AG04450 (cell line): ENCODE results near the gene KCTD5. TPM values are rescaled to one million over a fixed set of nuclear protein-coding genes. Genes with fewer than 3 reads are reported as not detected.
"Not testable (repeated sequence)": the region's sequence is repeated elsewhere in the genome, so short reads cannot be mapped to it uniquely, and the experiment has no call there.

ENCODE experiments used
- CTCF ChIA-PET: fragments of 300-600, 350-600 bp; formaldehyde crosslinking; extraction: SDS; loops from one replicate; lab custom pipeline; 2022; ENCODE audit warnings: antibody characterized with exemption, inconsistent platforms; lab: Charles Lee
- POLR2A ChIA-PET: fragments of 350-600 bp; formaldehyde crosslinking; extraction: SDS; loops from one replicate; lab custom pipeline; 2021; ENCODE audit warnings: antibody characterized with exemption, inconsistent platforms; lab: Yijun Ruan, JAX
- DNase-seq: peaks from one replicate; pipeline ENCODE4 v3.0.0-alpha.2; 2011; ENCODE audit warnings: low read depth, low spot score
- H3K27ac ChIP-seq: one replicate; pipeline ENCODE4 v1.5.1; 2012; ENCODE audit warnings: low read depth, low read length, control low read depth
- H3K27me3 ChIP-seq: one replicate; pipeline ENCODE4 v1.6.0; 2012; ENCODE audit warnings: low read length; ENCODE audit not compliant: control insufficient read depth, insufficient read depth
- H3K4me3 ChIP-seq: 2 replicates; pipeline ENCODE4 v1.5.1; 2011; ENCODE audit warnings: mild to moderate bottlenecking, low read depth, low read length, control low read depth
- H3K9me3 ChIP-seq: 2 replicates; pipeline ENCODE4 v1.5.1; 2012; ENCODE audit warnings: low read length; ENCODE audit not compliant: control insufficient read depth, insufficient read depth
- polyA plus RNA-seq: library from polyadenylated mRNA; depleted of rRNA; stranded (reverse); fragments of >200 nt; gene quantifications from 2 replicates; pipeline ENCODE4 v1.2.3, GENCODE V29; 2011
- TF ChIP-seq, protein P1 (sequence below): IDR thresholded peaks from 2 replicates; pipeline ENCODE4 v1.5.1; 2011; ENCODE audit warnings: low read depth, low read length, control low read depth, inconsistent platforms

Gene KCTD5
- polyA plus RNA-seq, 1 experiment, result 27.8 TPM

DNA sequence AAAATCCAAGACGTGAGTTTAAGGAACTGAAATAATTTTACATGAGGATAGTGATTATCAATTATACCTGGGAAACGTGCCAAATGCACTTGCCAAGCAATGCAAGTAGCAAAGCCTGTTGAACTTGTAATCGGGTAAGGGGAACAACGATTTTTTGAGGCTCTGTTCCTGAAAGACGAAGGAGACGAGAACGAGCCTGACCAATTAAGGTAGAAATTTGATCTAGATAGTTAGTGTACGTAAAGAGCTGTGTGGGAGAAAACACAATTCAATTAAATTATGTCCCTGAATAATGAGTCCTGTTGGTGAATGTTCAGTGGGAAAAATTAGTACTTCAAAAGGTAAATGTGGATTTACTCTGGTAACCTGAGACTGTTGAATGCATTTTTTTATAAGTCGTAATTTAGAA is 17.7 kb upstream of the KCTD5 start:
- no peak overlapping the region for H3K27ac ChIP-seq
- no peaks in the 10 kb centered on the region for H3K27me3 ChIP-seq
- H3K4me3 ChIP-seq, result no peak overlapping the region
- CTCF ChIA-PET, result no interaction called here
- no peaks in the 10 kb centered on the region for H3K9me3 ChIP-seq
- POLR2A ChIA-PET, result no interaction called here
- DNase-seq, result no peak
- TF ChIP-seq, protein P1, sequence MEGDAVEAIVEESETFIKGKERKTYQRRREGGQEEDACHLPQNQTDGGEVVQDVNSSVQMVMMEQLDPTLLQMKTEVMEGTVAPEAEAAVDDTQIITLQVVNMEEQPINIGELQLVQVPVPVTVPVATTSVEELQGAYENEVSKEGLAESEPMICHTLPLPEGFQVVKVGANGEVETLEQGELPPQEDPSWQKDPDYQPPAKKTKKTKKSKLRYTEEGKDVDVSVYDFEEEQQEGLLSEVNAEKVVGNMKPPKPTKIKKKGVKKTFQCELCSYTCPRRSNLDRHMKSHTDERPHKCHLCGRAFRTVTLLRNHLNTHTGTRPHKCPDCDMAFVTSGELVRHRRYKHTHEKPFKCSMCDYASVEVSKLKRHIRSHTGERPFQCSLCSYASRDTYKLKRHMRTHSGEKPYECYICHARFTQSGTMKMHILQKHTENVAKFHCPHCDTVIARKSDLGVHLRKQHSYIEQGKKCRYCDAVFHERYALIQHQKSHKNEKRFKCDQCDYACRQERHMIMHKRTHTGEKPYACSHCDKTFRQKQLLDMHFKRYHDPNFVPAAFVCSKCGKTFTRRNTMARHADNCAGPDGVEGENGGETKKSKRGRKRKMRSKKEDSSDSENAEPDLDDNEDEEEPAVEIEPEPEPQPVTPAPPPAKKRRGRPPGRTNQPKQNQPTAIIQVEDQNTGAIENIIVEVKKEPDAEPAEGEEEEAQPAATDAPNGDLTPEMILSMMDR, result no peak

DNA sequence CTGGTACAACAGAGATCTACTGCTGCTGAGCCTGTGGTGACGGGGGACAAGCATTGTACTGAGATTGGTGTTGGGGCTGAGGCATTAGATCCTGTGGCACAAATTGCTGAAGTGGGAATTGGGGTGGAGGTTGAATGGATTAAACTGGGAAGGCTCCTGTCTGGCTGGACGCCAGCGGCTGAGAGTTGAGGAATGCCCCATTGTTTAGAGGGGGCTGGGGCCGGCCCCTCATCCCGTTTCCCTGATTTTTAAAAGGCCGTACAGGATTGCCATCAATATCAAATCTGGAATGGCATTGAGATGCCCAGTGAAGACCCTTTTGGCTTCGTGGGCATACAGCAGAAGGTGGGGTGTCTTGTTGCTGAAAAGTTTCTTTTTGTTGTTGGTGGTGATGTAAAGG is 15.7 kb upstream of the KCTD5 start:
- CTCF ChIA-PET, POLR2A ChIA-PET, H3K27ac ChIP-seq, H3K27me3 ChIP-seq, DNase-seq, H3K9me3 ChIP-seq, H3K4me3 ChIP-seq: not testable (repeated sequence)

DNA sequence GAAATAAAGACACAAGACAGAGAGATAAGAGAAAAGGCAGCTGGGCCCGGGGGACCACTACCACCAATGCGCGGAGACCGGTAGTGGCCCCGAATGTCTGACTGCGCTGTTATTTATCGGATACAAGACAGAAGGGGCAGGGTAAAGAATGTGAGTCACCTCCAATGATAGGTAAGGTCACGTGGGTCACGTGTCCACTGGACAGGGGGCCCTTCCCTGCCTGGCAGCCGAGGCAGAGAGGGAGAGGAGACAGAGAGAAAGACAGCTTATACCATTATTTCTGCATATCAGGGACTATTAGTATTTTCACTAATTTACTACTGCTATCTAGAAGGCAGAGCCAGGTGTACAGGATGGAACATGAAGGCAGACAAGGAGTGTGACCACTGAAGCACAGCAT is 12.7 kb upstream of the KCTD5 start:
- POLR2A ChIA-PET, H3K4me3 ChIP-seq, H3K27ac ChIP-seq, H3K27me3 ChIP-seq, CTCF ChIA-PET, DNase-seq, H3K9me3 ChIP-seq: not testable (repeated sequence)

DNA sequence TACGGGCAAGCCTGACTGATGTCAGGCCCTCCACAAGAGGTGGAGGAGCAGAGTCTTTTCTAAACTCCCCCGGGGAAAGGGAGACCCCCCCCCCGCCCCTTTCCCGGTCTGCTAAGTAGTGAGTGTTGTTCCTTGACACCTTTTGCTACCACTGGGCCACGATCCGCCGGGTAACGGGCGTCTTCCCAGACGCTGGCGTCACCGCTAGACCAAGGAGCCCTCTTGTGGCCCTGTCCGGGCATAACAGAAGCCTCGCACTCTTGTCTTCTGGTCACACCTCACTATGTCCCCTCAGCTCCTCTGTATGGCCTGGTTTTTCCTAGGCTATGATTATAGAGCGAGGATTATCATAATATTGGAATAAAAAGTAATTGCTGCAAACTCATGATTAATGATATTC is 12.3 kb upstream of the KCTD5 start:
- H3K4me3 ChIP-seq, POLR2A ChIA-PET, CTCF ChIA-PET, DNase-seq, H3K27me3 ChIP-seq, H3K9me3 ChIP-seq, H3K27ac ChIP-seq: not testable (repeated sequence)
- TF ChIP-seq, protein P1, result peak; percentile 68

DNA sequence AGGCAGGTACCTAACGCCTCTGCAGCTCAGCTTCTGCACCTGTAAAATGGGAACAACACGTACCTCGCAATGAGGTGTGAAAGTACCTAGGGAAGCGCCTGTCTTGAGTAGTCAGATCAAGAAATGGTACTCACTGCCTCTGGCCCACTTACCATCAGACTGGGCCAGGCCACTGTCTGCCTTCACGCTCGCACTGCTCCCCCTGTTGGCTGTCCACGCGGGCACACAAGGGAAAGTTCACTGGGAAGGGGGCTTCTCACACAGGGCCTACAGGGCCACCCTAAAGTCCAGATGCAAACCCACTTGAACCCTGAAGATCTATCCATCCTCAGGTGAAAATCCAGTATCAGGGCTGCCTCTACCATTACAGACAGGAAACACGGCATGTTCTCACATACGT is 11.1 kb upstream of the KCTD5 start:
- POLR2A ChIA-PET, H3K4me3 ChIP-seq, DNase-seq, H3K27ac ChIP-seq, H3K9me3 ChIP-seq, CTCF ChIA-PET, H3K27me3 ChIP-seq: not testable (repeated sequence)
- TF ChIP-seq, protein P1, result 0 out of 2 replicates have a peak, but pooled peaks have one; percentile 14

DNA sequence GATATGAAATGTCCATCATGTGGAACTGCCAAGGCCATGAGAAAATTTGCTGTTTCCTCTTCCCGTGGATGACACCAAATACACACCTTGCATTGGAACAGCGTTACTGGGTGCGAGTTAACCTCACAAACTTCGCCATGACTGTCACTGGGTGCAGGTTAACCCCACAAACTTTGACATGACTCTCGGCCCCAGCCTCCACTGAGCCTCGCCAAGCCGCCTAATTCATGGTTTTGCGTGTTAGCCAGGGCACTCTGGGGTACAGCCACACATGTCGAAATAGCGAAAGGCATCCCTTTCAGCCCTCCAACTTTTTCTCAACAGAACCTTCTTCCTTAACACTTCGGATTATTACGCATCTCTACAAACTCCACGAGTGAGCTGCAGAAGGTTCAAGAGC is 10.6 kb upstream of the KCTD5 start:
- no peak for DNase-seq
- ChIA-PET CTCF (no interaction called here), POLR2A (no interaction called here)
- TF ChIP-seq, protein P1, result no peak
- H3K9me3 ChIP-seq, result peaks cover 3% of the 10 kb centered on the region; the same call in 1 of the 2 replicates
- H3K27me3 ChIP-seq, result no peaks in the 10 kb centered on the region
- H3K4me3 ChIP-seq, result no peak overlapping the region; the same call in 1 of the 2 replicates
- H3K27ac ChIP-seq, result no peak overlapping the region
